ENCODE measurements around the gene PARVA. TPM values are rescaled to one million over a fixed set of nuclear protein-coding genes. Genes with fewer than 3 reads are reported as not detected.
A peak's percentile ranks its signal among the peaks of the same experiment; 100 is the strongest.

The PARVA gene
- total and polyA plus RNA-seq, 2 donors (not counting 1 experiment from before 2014, with no cell fraction given) = 27.7 to 195 TPM

GRCh38 chr11:12559011-12559410 is 181.6 kb downstream of the PARVA start:
- H3K4me3 ChIP-seq (replicated peaks in 1 of 4; ENCODE audit: control extremely low read depth in 1 of 4, insufficient read depth in 1 of 4, low read depth in 3 of 4, low read length in 4 of 4) = no peak overlapping the region
- H3K79me2 ChIP-seq (ENCODE audit: control insufficient read depth, insufficient read depth, low read length) = no peaks in the 10 kb centered on the region
- no peaks in the 10 kb centered on the region for H3K36me3 ChIP-seq (ENCODE audit: control insufficient read depth, insufficient read depth, low read length)
- peaks cover 7% of the 10 kb centered on the region for H3K4me1 ChIP-seq (ENCODE audit: control insufficient read depth, extremely low read depth, insufficient read depth, low read length)
- DNase-seq (ENCODE audit: low read depth in 2 of 2) = peak in 1 of 2 donors; percentile 45
- no peak overlapping the region for H3K9ac ChIP-seq (ENCODE audit: insufficient read depth, low read length)
- H3K27me3 ChIP-seq (ENCODE audit: control insufficient read depth, insufficient read depth, low read length) = no peaks in the 10 kb centered on the region
- H3K4me2 ChIP-seq (ENCODE audit: extremely low read depth, insufficient read depth, low read length) = no peak overlapping the region
- no peak overlapping the region for H2AFZ ChIP-seq (ENCODE audit: low read length)
- TF ChIP-seq CTCF (conservative IDR thresholded peaks at IDR 0.05 in 1 of 2, IDR thresholded peaks at IDR 0.05 in 1 of 2; ENCODE audit: low read depth in 1 of 2, low read length in 2 of 2) = no peak
- no peak for TF ChIP-seq EZH2 (IDR thresholded peaks at IDR 0.05; ENCODE audit: low read length, missing control alignments)
- H3K9me3 ChIP-seq (ENCODE audit: control insufficient read depth, insufficient read depth, low read depth, low read length) = no peaks in the 10 kb centered on the region
- no peaks in the 10 kb centered on the region for H4K20me1 ChIP-seq (ENCODE audit: control insufficient read depth, extremely low read depth, insufficient read depth, low read length)
- no peak overlapping the region for H3K27ac ChIP-seq (ENCODE audit: insufficient read depth, low read length)

DNA sequence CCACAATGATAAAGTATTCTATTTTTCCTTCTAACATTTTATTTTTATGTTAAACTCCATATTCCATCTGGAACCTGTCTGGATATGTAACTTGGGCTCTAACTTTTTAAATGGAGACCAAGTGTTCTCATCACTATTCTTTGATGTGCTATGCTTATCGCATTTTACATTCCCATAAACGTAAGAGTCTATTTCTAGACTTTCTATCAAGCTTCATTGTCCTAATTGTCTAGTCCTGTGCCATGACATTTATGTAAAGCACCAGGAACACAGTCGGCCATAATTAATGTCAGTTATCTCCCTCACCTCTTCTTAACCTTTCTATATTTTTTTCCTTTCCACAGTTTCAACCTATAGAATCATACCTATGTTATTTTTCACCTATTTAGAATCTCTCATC is 183.0 kb downstream of the PARVA start:
- Histone ChIP-seq H3K36me3 (ENCODE audit: control insufficient read depth, insufficient read depth, low read length) (no peaks in the 10 kb centered on the region), H3K4me1 (ENCODE audit: control insufficient read depth, extremely low read depth, insufficient read depth, low read length) (peaks cover 7% of the 10 kb centered on the region), H2AFZ (ENCODE audit: low read length) (no peak overlapping the region), H3K27ac (ENCODE audit: insufficient read depth, low read length) (no peak overlapping the region), H3K4me2 (ENCODE audit: extremely low read depth, insufficient read depth, low read length) (no peak overlapping the region), H3K27me3 (ENCODE audit: control insufficient read depth, insufficient read depth, low read length) (no peaks in the 10 kb centered on the region), H3K9me3 (ENCODE audit: control insufficient read depth, insufficient read depth, low read depth, low read length) (no peaks in the 10 kb centered on the region), H3K9ac (ENCODE audit: insufficient read depth, low read length) (no peak overlapping the region), H4K20me1 (ENCODE audit: control insufficient read depth, extremely low read depth, insufficient read depth, low read length) (no peaks in the 10 kb centered on the region), H3K79me2 (ENCODE audit: control insufficient read depth, insufficient read depth, low read length) (no peaks in the 10 kb centered on the region), H3K4me3 (replicated peaks in 1 of 4; ENCODE audit: control extremely low read depth in 1 of 4, insufficient read depth in 1 of 4, low read depth in 3 of 4, low read length in 4 of 4) (no peak overlapping the region)
- TF ChIP-seq CTCF (conservative IDR thresholded peaks at IDR 0.05 in 1 of 2, IDR thresholded peaks at IDR 0.05 in 1 of 2; ENCODE audit: low read depth in 1 of 2, low read length in 2 of 2) (no peak), EZH2 (IDR thresholded peaks at IDR 0.05; ENCODE audit: low read length, missing control alignments) (no peak)
- no peak for DNase-seq (ENCODE audit: low read depth in 2 of 2)

- Histone ChIP-seq H3K27ac (ENCODE audit: insufficient read depth, low read length) (no peak overlapping the region), H4K20me1 (ENCODE audit: control insufficient read depth, extremely low read depth, insufficient read depth, low read length) (no peaks in the 10 kb centered on the region), H3K4me2 (ENCODE audit: extremely low read depth, insufficient read depth, low read length) (no peak overlapping the region), H2AFZ (ENCODE audit: low read length) (no peak overlapping the region), H3K79me2 (ENCODE audit: control insufficient read depth, insufficient read depth, low read length) (no peaks in the 10 kb centered on the region), H3K4me1 (ENCODE audit: control insufficient read depth, extremely low read depth, insufficient read depth, low read length) (peaks cover 7% of the 10 kb centered on the region), H3K36me3 (ENCODE audit: control insufficient read depth, insufficient read depth, low read length) (no peaks in the 10 kb centered on the region), H3K27me3 (ENCODE audit: control insufficient read depth, insufficient read depth, low read length) (no peaks in the 10 kb centered on the region), H3K9me3 (ENCODE audit: control insufficient read depth, insufficient read depth, low read depth, low read length) (no peaks in the 10 kb centered on the region), H3K4me3 (replicated peaks in 1 of 4; ENCODE audit: control extremely low read depth in 1 of 4, insufficient read depth in 1 of 4, low read depth in 3 of 4, low read length in 4 of 4) (no peak overlapping the region), H3K9ac (ENCODE audit: insufficient read depth, low read length) (no peak overlapping the region)
- TF ChIP-seq CTCF (conservative IDR thresholded peaks at IDR 0.05 in 1 of 2, IDR thresholded peaks at IDR 0.05 in 1 of 2; ENCODE audit: low read depth in 1 of 2, low read length in 2 of 2) (no peak), EZH2 (IDR thresholded peaks at IDR 0.05; ENCODE audit: low read length, missing control alignments) (no peak)
- no peak for DNase-seq (ENCODE audit: low read depth in 2 of 2)
Measured at GRCh38 chr11:12560861-12561260, 183.5 kb downstream of the PARVA start.
